ENCODE measurements around the gene HPCAL1. TPM values are rescaled to one million over a fixed set of nuclear protein-coding genes. Genes with fewer than 3 reads are reported as not detected.

Gene HPCAL1
- total RNA-seq, 4 donors from 2014 or later: 26.4 to 45.7 (median 36.9) TPM

GRCh38 chr2:10432311-10433181, 129.8 kb downstream of the HPCAL1 start:
- H3K4me3 ChIP-seq (ENCODE audit: low read depth, poor library complexity, severe bottlenecking): no peak overlapping the region
- DNase-seq (ENCODE audit: low spot score in 2 of 2): no peak
- TF ChIP-seq POLR2A (IDR thresholded peaks at IDR 0.05): no peak
- no peak for TF ChIP-seq CTCF (IDR thresholded peaks at IDR 0.05)
- WGBS, 2 donors: 19 to 23% methylated on average over 29 to 31 of the region's 49 CpGs
- intact Hi-C loops (cut with DNase I; ENCODE audit: low total_unique reads): loop anchor here (10.0 kb wide), 1 partner anchor 232 kb away; no protein-coding TSS in a partner anchor

GRCh38 chr2:10433264-10433946, 130.7 kb downstream of the HPCAL1 start:
- intact Hi-C loops (cut with DNase I; ENCODE audit: low total_unique reads): loop anchor here (10.0 kb wide), 1 partner anchor 231 kb away; no protein-coding TSS in a partner anchor
- no peak for TF ChIP-seq POLR2A (IDR thresholded peaks at IDR 0.05)
- peak in 1 of 3 donors; percentile 69 for TF ChIP-seq CTCF (IDR thresholded peaks at IDR 0.05)
- DNase-seq (ENCODE audit: low spot score in 2 of 2): no peak
- H3K4me3 ChIP-seq (ENCODE audit: low read depth, poor library complexity, severe bottlenecking): no peak overlapping the region
- 91 to 94% methylated on average over 10 of the region's 10 CpGs for WGBS, 2 donors

GRCh38 chr2:10433947-10434885, 131.5 kb downstream of the HPCAL1 start:
- 70 to 74% methylated on average over 18 to 19 of the region's 19 CpGs for WGBS, 2 donors
- intact Hi-C loops (cut with DNase I; ENCODE audit: low total_unique reads): loop anchor here (10.0 kb wide), 1 partner anchor 231 kb away; no protein-coding TSS in a partner anchor
- DNase-seq (ENCODE audit: low spot score in 2 of 2): no peak
- H3K4me3 ChIP-seq (ENCODE audit: low read depth, poor library complexity, severe bottlenecking): no peak overlapping the region
- no peak for TF ChIP-seq POLR2A (IDR thresholded peaks at IDR 0.05)
- no peak for TF ChIP-seq CTCF (IDR thresholded peaks at IDR 0.05)

GRCh38 chr2:10434886-10435819, 132.4 kb downstream of the HPCAL1 start:
- DNase-seq (ENCODE audit: low spot score in 2 of 2): peak in 1 of 2 donors; percentile 94
- H3K4me3 ChIP-seq (ENCODE audit: low read depth, poor library complexity, severe bottlenecking): no peak overlapping the region
- intact Hi-C loops (cut with DNase I; ENCODE audit: low total_unique reads): loop anchor here (5.0 to 10.0 kb wide), 2 partner anchors 230 to 363 kb away; no protein-coding TSS in a partner anchor
- 31 to 54% methylated on average over 17 to 20 of the region's 28 CpGs for WGBS, 2 donors
- TF ChIP-seq POLR2A (IDR thresholded peaks at IDR 0.05) (no peak), CTCF (IDR thresholded peaks at IDR 0.05) (peak in 2 of 3 donors; percentile 73 to 83)

All from lower leg skin (tissue), 4 donors.